ENCODE data around the gene APEH.

The APEH gene

GRCh38 chr3:49673715-49674496 is at the start of gene APEH:
TSS of gene APEH (plus strand) at chr3:49674351. CDS start at chr3:49674402, 51 bp downstream.
- DNase-seq: no peak

- DNase-seq: no peak
Observed at GRCh38 chr3:49625071-49625470, 49.1 kb upstream of the APEH start.

- no peak for DNase-seq
Observed at GRCh38 chr3:49626101-49626581, 48.0 kb upstream of the APEH start.

GRCh38 chr3:49626796-49627195 is 47.4 kb upstream of the APEH start:
- DNase-seq: no peak

GRCh38 chr3:49627634-49628033 is 46.5 kb upstream of the APEH start:
- no peak for DNase-seq

DNA sequence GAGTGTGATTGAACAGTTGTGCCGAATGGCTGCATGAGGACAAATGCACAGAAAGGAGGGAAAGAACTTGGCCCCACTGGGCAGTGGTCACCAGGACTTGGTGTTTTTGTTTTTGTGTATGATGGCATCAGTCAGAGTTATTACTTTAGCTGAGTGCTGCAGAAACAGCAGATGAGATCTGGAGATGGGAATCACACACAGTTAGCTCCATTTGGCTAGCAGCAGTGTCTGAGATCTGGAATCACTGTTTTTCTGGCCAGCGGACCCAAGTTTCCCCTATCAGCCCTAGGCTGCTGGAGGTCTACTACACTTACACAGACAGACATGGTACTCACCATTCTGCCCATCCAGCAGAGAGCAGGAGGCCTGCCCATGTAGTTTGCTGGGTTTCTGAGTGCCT is 45.9 kb upstream of the APEH start:
- no peak for DNase-seq

DNA sequence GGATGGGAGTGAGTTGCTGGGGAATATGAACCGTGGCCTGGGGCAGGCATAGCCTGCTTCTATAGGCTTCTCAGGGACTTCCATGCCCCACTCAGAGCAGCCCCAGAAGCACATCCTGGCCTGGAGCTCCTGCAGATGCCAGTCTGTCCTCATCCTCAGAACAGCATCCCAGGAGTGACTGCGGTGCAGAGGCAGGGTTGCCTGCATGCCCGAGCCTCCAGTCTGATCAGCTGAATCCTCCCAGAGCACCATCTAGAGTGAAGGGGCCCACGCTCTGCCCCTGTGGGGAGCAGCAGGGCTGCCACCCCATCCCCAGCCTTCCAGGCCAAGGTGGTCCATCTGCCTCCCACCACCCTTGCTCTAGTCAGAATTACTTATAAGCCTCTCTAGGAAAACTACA is 44.7 kb upstream of the APEH start:
- no peak for DNase-seq

DNA sequence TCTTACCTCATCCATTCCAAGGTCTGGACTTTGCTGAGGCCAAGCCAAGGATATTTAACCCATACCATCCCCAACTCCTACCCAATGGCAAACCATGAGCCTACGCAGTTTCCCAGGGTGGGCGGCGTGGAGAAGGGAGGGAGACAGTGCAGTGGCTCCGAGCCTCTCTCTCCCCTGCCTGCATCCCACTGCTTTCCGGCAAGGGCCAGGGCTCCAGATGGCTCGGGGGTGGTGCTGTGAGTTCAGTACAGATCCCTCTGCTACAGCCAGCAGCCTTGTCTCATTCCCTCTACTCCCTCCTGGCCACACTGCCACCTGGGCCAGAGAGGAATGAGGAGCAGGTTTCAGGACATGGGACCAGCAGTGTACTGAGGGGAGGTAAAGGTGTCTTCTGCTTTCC is 44.3 kb upstream of the APEH start:
- DNase-seq: no peak

- no peak for DNase-seq
Observed at GRCh38 chr3:49630784-49631183, 43.4 kb upstream of the APEH start.

GRCh38 chr3:49634736-49635135 is 39.4 kb upstream of the APEH start:
- no peak for DNase-seq

- DNase-seq: no peak
Observed at GRCh38 chr3:49636883-49637609, 37.1 kb upstream of the APEH start.

GRCh38 chr3:49638445-49638844 is 35.7 kb upstream of the APEH start:
- no peak for DNase-seq

DNA sequence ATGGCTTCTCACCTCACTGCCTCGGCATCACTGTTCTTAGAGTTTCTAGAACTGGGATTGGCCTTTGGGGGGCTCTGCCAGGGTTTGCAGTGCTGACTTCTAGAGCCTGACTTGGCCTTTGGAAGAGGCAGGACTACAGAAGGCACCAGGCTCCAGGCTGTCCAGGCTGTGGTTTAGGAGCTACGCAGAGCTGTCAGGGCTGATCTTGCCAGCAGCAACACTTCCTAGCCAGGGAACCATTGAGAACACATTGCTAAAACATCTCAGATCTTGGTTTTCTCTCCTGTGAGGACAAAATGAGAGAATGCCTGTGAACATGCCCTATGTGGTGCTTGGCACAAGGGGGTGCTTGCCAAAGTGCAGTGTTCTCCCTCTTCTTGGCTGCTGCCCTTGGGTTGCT is 34.6 kb upstream of the APEH start:
- DNase-seq: no peak

- DNase-seq: no peak
Observed at GRCh38 chr3:49641292-49641691, 32.9 kb upstream of the APEH start.

DNA sequence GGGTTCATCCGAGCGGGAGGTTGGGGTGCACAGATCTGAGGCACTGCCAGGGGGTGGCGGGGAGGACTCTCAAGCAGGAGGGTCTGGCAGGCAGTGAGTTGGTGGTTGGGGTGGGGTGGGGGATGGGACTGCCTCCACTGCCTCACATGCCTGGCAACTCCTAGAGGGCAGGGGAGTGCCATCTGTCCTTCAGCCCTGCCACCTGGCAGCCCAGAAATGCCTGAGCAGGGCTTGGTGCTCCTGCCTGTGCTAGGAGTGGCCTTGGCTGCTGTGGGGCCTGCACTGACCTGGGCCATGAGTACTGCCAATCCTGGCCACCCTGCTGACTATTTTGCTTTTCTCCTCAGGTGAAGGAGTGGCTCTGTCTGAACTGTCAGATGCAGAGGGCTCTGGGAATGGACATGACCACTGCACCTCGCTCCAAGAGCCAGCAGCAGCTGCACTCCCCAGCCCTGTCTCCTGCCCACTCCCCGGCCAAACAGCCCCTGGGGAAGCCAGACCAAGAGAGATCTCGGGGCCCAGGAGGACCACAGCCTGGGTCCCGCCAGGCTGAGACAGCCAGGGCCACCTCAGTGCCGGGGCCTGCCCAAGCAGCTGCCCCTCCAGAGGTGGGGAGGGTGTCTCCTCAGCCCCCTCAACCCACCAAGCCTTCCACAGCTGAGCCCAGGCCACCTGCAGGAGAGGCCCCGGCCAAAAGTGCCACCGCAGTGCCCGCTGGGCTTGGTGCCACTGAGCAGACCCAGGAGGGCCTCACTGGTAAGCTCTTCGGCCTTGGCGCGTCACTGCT is 32.0 kb upstream of the APEH start:
- no peak for DNase-seq

DNA sequence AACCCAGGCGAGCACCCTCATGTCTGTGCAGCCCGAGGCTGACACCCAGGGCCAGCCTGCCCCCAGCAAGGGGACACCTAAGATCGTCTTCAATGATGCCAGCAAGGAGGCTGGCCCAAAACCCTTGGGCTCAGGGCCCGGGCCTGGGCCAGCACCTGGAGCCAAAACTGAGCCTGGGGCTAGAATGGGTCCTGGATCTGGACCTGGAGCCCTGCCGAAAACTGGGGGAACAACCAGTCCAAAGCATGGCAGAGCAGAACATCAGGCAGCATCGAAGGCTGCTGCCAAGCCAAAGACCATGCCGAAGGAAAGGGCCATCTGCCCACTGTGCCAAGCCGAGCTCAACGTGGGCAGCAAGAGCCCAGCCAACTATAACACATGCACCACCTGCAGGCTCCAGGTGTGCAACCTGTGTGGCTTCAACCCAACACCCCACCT is 31.4 kb upstream of the APEH start:
- DNase-seq: no peak

- DNase-seq: no peak
Observed at GRCh38 chr3:49644684-49645083, 29.5 kb upstream of the APEH start.

GRCh38 chr3:49646236-49646635 is 27.9 kb upstream of the APEH start:
- no peak for DNase-seq

- no peak for DNase-seq
Observed at GRCh38 chr3:49647741-49648140, 26.4 kb upstream of the APEH start.

DNA sequence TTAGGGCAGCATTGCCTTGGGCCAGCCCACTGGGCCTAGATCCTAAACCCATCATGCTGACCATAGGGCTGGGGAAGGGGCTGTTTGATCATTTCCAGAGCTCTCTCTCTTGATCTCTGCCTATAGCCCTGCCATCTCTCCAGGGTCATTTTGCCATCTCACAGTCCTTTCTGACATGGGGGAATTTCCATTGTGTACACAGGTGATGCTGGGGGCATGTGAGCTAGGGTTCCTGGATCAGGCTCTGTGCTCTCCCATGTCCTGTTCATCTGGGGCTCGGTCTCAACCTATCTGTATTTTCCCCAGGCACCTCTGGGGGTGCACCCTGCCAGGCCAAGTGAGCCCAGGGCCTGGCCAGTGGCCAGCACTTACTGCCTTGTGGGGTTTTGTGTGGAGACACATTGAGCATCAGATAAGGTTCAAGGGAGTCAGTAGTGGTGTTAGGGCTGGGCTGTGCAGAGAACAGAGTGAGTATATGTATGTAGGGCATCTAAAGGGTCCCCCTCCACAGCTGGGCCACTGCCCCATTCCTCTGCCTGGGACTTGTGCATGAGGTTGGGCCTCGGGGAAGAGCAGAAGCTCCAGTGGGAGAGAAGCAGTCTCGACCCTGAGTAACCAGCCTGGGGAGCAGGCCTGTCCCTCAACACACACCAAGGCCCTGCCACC is 25.7 kb upstream of the APEH start:
- DNase-seq: no peak

GRCh38 chr3:49649576-49649975 is 24.6 kb upstream of the APEH start:
- no peak for DNase-seq

GRCh38 chr3:49650177-49650576 is 24.0 kb upstream of the APEH start:
- no peak for DNase-seq

- DNase-seq: no peak
Observed at GRCh38 chr3:49650637-49651036, 23.5 kb upstream of the APEH start.
